Panc1 (cell line): ENCODE data around the gene TRIM25. TPM values are rescaled to one million over a fixed set of nuclear protein-coding genes. Genes with fewer than 3 reads are reported as not detected.

Experiments
- ATAC-seq: fragments of 200-7000 bp; cut with Tn5 transposase; 2 replicates; pipeline ENCODE4 v1.9.1; 2020; ENCODE audit warnings: mild to moderate bottlenecking, moderate library complexity
- BruUV-seq: library from RNA; stranded (reverse); fragments of 400-500 nt; replicated peaks from 2 replicates; lab custom pipeline; 2021; lab: Mats Ljungman, UMichigan
- CTCF ChIA-PET: fragments of 300-600 bp; sonication (Branson Sonifier 250); formaldehyde crosslinking; loops from one replicate; lab custom pipeline; 2022; ENCODE audit warnings: antibody characterized with exemption; lab: Charles Lee
- POLR2A ChIA-PET: fragments of 300-600 bp; sonication (Branson Sonifier 250); formaldehyde crosslinking; loops from one replicate; lab custom pipeline; 2022; ENCODE audit warnings: antibody characterized with exemption; lab: Charles Lee
- DNase-seq: peaks from one replicate; pipeline ENCODE4 v3.0.0-alpha.2; 2010; ENCODE audit warnings: low read depth, low spot score
- H3K27ac ChIP-seq: 2 replicates; pipeline ENCODE4 v1.5.1; 2011; ENCODE audit warnings: mild to moderate bottlenecking, low read length, inconsistent platforms
- H3K27me3 ChIP-seq: fragments of 200-500 bp; sonication (Bioruptor generic); 2 replicates; pipeline ENCODE4 v1.6.0; 2014; ENCODE audit warnings: low read length, inconsistent platforms; ENCODE audit not compliant: control insufficient read depth, insufficient read depth
- H3K36me3 ChIP-seq: fragments of 200-500 bp; sonication (Bioruptor generic); 2 replicates; pipeline ENCODE4 v1.5.1; 2014; ENCODE audit warnings: inconsistent platforms, mild to moderate bottlenecking, low read length, moderate library complexity; ENCODE audit not compliant: control insufficient read depth, insufficient read depth
- H3K4me1 ChIP-seq: 2 replicates; pipeline ENCODE4 v1.5.1; 2011; ENCODE audit warnings: inconsistent platforms, mild to moderate bottlenecking, low read length, moderate library complexity; ENCODE audit not compliant: control insufficient read depth, insufficient read depth
- H3K4me3 ChIP-seq, 2 experiments: 2 replicates each; pipeline ENCODE4 v1.5.1; 2011 to 2012; ENCODE audit warnings: low read depth in 2 of 2, low read length in 2 of 2, mild to moderate bottlenecking in 2 of 2, inconsistent platforms in 1 of 2, moderate library complexity in 1 of 2
- H3K9me3 ChIP-seq: fragments of 200-500 bp; sonication (Bioruptor generic); 2 replicates; pipeline ENCODE4 v1.5.1; 2014; ENCODE audit warnings: low read depth, mild to moderate bottlenecking, inconsistent platforms, low read length, moderate library complexity; ENCODE audit not compliant: control insufficient read depth, insufficient read depth
- POLR2AphosphoS5 ChIP-seq: IDR thresholded peaks from 2 replicates; pipeline ENCODE4 v1.6.1; 2012; ENCODE audit warnings: mild to moderate bottlenecking, low read depth, low read length, moderate library complexity
- SIN3A ChIP-seq: IDR thresholded peaks from 2 replicates; pipeline ENCODE4 v1.6.1; 2012; ENCODE audit warnings: low read depth, mild to moderate bottlenecking, low read length, moderate library complexity, borderline replicate concordance; ENCODE audit not compliant: insufficient read depth
- TCF7L2 ChIP-seq: IDR thresholded peaks from 2 replicates; pipeline ENCODE4 v1.6.1; 2011; ENCODE audit warnings: mild to moderate bottlenecking, low read depth, low read length, inconsistent platforms
- in situ Hi-C: cut with HindIII; loops from 2 replicates; pipeline ENCODE4 v1.10.0; 2016; ENCODE audit warnings: low sequenced_read_pairs, low pct_unique_long_range_greater_than_20kb
- intact Hi-C: fragments of 100-400 bp; cut with micrococcal nuclease; formaldehyde crosslinking; loops from one replicate; pipeline ENCODE4 v1.10.0; 2022; ENCODE audit not compliant: unreplicated experiment
- total RNA-seq: library from RNA; stranded (reverse); gene quantifications from one replicate; pipeline ENCODE4 v1.2.1, GENCODE V29; 2021; ENCODE audit not compliant: unreplicated experiment
- TF ChIP-seq, protein P1 (sequence below): fragments of 450-650 bp; IDR thresholded peaks from 2 replicates; pipeline ENCODE4 v1.5.1; 2017; ENCODE audit warnings: mild to moderate bottlenecking
- TF ChIP-seq, protein P2 (sequence below), 2 experiments: IDR thresholded peaks; 2 replicates each; pipeline ENCODE4 v1.6.1; 2011 to 2012; ENCODE audit warnings: low read depth in 2 of 2, control low read depth in 1 of 2, low read length in 1 of 2, mild to moderate bottlenecking in 1 of 2, moderate library complexity in 1 of 2; ENCODE audit not compliant: insufficient read depth in 1 of 2

The TRIM25 gene
- total RNA-seq, 1 experiment from 2014 or later = 73.2 TPM

DNA sequence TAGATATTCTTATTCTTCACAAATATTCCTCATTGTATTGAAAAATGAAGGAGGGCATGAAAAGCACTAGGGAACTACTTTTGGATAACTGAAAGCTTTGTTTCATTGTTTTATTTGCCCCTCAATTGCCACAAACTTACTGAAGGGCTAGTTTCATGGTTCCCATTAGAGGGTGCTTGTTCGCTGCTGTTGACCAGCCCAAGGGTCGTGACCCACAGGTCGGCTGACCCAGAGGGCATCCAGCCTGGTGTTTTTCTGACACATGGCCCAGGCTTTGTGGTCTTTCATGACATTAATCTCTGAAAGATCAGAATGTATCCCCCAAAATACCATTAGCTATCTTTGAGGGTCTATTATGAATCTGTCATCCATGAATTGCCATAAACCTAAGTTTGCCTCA, 49.9 kb downstream of the TRIM25 start:
- no peak for ATAC-seq
- intact Hi-C loops (no loop called here), in situ Hi-C loops (no loop called here)
- TF ChIP-seq, protein P1, sequence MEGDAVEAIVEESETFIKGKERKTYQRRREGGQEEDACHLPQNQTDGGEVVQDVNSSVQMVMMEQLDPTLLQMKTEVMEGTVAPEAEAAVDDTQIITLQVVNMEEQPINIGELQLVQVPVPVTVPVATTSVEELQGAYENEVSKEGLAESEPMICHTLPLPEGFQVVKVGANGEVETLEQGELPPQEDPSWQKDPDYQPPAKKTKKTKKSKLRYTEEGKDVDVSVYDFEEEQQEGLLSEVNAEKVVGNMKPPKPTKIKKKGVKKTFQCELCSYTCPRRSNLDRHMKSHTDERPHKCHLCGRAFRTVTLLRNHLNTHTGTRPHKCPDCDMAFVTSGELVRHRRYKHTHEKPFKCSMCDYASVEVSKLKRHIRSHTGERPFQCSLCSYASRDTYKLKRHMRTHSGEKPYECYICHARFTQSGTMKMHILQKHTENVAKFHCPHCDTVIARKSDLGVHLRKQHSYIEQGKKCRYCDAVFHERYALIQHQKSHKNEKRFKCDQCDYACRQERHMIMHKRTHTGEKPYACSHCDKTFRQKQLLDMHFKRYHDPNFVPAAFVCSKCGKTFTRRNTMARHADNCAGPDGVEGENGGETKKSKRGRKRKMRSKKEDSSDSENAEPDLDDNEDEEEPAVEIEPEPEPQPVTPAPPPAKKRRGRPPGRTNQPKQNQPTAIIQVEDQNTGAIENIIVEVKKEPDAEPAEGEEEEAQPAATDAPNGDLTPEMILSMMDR = no peak
- no peak for TF ChIP-seq POLR2AphosphoS5
- no peak for TF ChIP-seq SIN3A
- TF ChIP-seq, protein P2, sequence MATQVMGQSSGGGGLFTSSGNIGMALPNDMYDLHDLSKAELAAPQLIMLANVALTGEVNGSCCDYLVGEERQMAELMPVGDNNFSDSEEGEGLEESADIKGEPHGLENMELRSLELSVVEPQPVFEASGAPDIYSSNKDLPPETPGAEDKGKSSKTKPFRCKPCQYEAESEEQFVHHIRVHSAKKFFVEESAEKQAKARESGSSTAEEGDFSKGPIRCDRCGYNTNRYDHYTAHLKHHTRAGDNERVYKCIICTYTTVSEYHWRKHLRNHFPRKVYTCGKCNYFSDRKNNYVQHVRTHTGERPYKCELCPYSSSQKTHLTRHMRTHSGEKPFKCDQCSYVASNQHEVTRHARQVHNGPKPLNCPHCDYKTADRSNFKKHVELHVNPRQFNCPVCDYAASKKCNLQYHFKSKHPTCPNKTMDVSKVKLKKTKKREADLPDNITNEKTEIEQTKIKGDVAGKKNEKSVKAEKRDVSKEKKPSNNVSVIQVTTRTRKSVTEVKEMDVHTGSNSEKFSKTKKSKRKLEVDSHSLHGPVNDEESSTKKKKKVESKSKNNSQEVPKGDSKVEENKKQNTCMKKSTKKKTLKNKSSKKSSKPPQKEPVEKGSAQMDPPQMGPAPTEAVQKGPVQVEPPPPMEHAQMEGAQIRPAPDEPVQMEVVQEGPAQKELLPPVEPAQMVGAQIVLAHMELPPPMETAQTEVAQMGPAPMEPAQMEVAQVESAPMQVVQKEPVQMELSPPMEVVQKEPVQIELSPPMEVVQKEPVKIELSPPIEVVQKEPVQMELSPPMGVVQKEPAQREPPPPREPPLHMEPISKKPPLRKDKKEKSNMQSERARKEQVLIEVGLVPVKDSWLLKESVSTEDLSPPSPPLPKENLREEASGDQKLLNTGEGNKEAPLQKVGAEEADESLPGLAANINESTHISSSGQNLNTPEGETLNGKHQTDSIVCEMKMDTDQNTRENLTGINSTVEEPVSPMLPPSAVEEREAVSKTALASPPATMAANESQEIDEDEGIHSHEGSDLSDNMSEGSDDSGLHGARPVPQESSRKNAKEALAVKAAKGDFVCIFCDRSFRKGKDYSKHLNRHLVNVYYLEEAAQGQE (IDR thresholded peaks at IDR 0.05; ENCODE audit: insufficient read depth in 1 of 2, low read depth in 2 of 2, low read length in 1 of 2) = no peak
- no peak for TF ChIP-seq TCF7L2
- BruUV-seq = no TSS peak
- POLR2A ChIA-PET = interaction anchor here (0.6 to 1.1 kb wide), 4 partner anchors 18 to 206 kb away, joined by 3 to 6 read pairs (median 3); no protein-coding TSS in a partner anchor
- DNase-seq = no peak
- Histone ChIP-seq H3K4me1 (no peaks in the 10 kb centered on the region), H3K27me3 (no peaks in the 10 kb centered on the region), H3K36me3 (peaks cover 15% of the 10 kb centered on the region; the same call in 1 of the 2 replicates), H3K27ac (no peak overlapping the region), H3K4me3 (no peak overlapping the region), H3K9me3 (no peaks in the 10 kb centered on the region)
- CTCF ChIA-PET = interaction anchor here (0.6 kb wide), 1 partner anchor 393 kb away, joined by 5 read pairs; no protein-coding TSS in a partner anchor

DNA sequence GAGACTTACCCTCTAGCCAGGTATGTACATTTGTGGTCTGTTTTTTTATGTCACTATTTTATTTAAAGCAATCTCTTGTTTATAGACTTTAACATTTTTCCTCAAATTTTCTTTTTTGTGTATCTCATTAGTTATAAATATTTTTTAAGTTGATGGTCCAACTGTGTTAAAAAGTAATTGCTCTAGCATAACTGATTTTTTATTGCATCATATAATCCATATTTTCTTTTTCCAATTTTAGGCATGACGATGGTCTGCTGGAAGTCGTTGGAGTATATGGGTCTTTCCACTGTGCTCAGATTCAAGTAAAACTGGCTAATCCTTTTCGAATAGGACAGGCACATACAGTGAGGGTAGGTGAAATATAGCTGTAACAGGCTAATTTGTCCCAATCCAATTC, 52.0 kb downstream of the TRIM25 start:
- intact Hi-C loops (no loop called here), in situ Hi-C loops (no loop called here)
- Histone ChIP-seq H3K4me1 (no peaks in the 10 kb centered on the region), H3K27ac (no peak overlapping the region), H3K9me3 (no peaks in the 10 kb centered on the region), H3K4me3 (no peak overlapping the region), H3K36me3 (peaks cover 24% of the 10 kb centered on the region; the same call in 1 of the 2 replicates), H3K27me3 (no peaks in the 10 kb centered on the region)
- POLR2A ChIA-PET = no interaction called here
- CTCF ChIA-PET = no interaction called here
- no peak for ATAC-seq
- TF ChIP-seq TCF7L2 = no peak
- no peak for TF ChIP-seq SIN3A
- no peak for DNase-seq
- BruUV-seq = no TSS peak

DNA sequence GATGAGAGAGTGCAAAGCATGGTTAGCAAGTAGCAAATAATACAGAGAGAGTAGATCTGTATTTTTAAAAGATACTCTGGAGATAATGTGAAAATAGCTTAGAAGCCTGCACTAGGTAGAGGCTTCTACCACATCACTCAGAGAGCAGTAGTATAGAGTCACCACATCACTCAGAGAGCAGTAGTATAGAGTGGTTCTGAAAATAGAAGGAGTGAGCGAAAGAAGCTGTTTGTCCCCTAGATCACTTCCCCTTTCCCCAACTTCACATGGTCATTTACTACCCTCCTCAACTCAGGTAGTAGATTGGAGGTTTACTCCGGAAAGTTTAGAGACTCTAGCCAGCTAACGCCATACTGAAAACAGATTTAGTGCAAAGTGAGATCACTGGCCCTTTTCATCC, 62.8 kb downstream of the TRIM25 start:
- POLR2A ChIA-PET = no interaction called here
- CTCF ChIA-PET = no interaction called here
- Histone ChIP-seq H3K27ac (no peak overlapping the region), H3K4me3 (no peak overlapping the region), H3K4me1 (no peaks in the 10 kb centered on the region), H3K36me3 (peaks cover 20% of the 10 kb centered on the region; the same call in 1 of the 2 replicates), H3K9me3 (no peaks in the 10 kb centered on the region), H3K27me3 (no peaks in the 10 kb centered on the region)
- ATAC-seq (no peak), DNase-seq (no peak)
- in situ Hi-C loops (no loop called here), intact Hi-C loops (no loop called here)
- TF ChIP-seq POLR2AphosphoS5 = no peak
- TF ChIP-seq, protein P1 = no peak
- TF ChIP-seq, protein P2 (IDR thresholded peaks at IDR 0.05; ENCODE audit: insufficient read depth in 1 of 2, low read depth in 2 of 2, low read length in 1 of 2) = no peak
- no peak for TF ChIP-seq TCF7L2
- TF ChIP-seq SIN3A = no peak
- no TSS peak for BruUV-seq
